GM19035 (cell line): Measurements from ENCODE around the gene SLC4A11.

Source experiments
- ATAC-seq: cut with Tn5 transposase; IDR thresholded peaks from one replicate; pipeline ENCODE4 v1.9.1; 2021; ENCODE audit not compliant: unreplicated experiment

Gene SLC4A11

GRCh38 chr20:3239026-3239866 lies at the start of gene SLC4A11:
SLC4A11 (minus strand) TSS chr20:3239190; CDS start chr20:3239137, 53 bp downstream.
- ATAC-seq = peak; percentile 59

- no peak for ATAC-seq
These were observed 44.3 kb upstream of the SLC4A11 start for GRCh38 chr20:3283222-3283820.

GRCh38 chr20:3282271-3283221 lies 43.6 kb upstream of the SLC4A11 start:
- no peak for ATAC-seq

- ATAC-seq = no peak
These were observed 42.4 kb upstream of the SLC4A11 start for GRCh38 chr20:3281437-3281836.

GRCh38 chr20:3279761-3280160 lies 40.8 kb upstream of the SLC4A11 start:
- ATAC-seq = no peak

- no peak for ATAC-seq
These were observed 38.9 kb upstream of the SLC4A11 start for GRCh38 chr20:3277686-3278465.

GRCh38 chr20:3276680-3277015 lies 37.7 kb upstream of the SLC4A11 start:
- no peak for ATAC-seq

- ATAC-seq = no peak
These were observed 37.1 kb upstream of the SLC4A11 start for GRCh38 chr20:3275966-3276679.

- ATAC-seq = no peak
These were observed 36.3 kb upstream of the SLC4A11 start for GRCh38 chr20:3275064-3275935.

- no peak for ATAC-seq
These were observed 34.4 kb upstream of the SLC4A11 start for GRCh38 chr20:3273371-3273770.

GRCh38 chr20:3270051-3270450 lies 31.1 kb upstream of the SLC4A11 start:
- ATAC-seq = no peak

GRCh38 chr20:3262566-3262965 lies 23.6 kb upstream of the SLC4A11 start:
- ATAC-seq = no peak

- no peak for ATAC-seq
These were observed 19.4 kb upstream of the SLC4A11 start for GRCh38 chr20:3258429-3258828.

- no peak for ATAC-seq
These were observed 16.7 kb upstream of the SLC4A11 start for GRCh38 chr20:3255728-3256127.

- ATAC-seq = no peak
These were observed 12.8 kb upstream of the SLC4A11 start for GRCh38 chr20:3251806-3252205.

GRCh38 chr20:3250091-3250504 lies 11.1 kb upstream of the SLC4A11 start:
- no peak for ATAC-seq

GRCh38 chr20:3248993-3249347 lies 10.0 kb upstream of the SLC4A11 start:
- no peak for ATAC-seq

- no peak for ATAC-seq
These were observed 9.4 kb upstream of the SLC4A11 start for GRCh38 chr20:3248167-3248992.
